Measurements from ENCODE around the gene DNMT3L.

The DNMT3L gene

DNA sequence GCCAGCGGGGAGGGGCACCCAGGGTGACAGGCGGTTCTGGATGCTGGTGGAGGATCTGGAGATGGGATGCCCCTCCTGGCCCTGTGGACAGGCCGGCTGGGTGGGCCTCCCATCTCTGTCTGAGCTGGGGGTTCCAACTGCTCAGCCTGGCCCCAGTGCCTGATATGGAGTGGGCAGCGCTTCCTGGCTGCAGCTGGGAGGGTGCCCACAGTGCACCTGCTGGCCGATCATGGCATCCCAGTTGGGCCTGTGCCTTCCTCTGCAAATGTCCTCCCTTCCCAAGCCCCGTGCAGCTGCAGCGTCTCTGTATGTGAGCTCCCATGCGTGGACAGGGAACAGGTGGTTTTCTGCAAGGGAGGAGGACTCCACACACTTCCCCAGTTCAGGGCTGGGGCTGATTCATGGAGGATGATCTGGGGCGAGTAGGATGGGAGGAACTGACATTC, 40.3 kb upstream of the DNMT3L start:
- peak overlapping the region; percentile 89 for H3K9ac ChIP-seq

DNA sequence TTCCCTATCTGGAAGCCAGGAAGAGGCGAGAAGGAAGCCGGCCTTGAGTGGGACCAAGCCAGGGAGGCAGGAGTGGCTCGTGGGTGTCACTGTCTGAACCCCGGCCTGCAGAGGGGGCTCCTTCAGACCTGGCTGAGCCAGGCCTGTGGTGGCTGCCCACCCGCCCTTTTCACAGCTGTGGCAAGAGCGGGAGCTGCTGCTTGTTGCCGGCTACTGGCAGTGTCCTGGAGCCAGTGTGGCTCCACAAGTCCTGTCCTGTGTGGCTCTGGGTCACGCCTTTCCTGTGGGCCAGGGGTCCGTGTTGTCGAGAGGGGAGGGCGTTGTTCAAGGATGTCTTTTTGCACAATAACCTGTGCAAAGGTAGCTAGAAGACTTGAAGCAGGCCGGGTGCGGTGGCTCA, 39.4 kb upstream of the DNMT3L start:
- peak overlapping the region; percentile 95 for H3K27ac ChIP-seq
- H3K4me1 ChIP-seq: peaks cover 88% of the 10 kb centered on the region
- no peak for TF ChIP-seq Cebpa-rat (IDR thresholded peaks at IDR 0.05)
- peaks cover 10% of the 10 kb centered on the region for H3K36me3 ChIP-seq
- H3K9ac ChIP-seq: peak overlapping the region; percentile 89
- H3K4me3 ChIP-seq: peak overlapping the region; percentile 84
- no peaks in the 10 kb centered on the region for H3K27me3 ChIP-seq
- H3K4me2 ChIP-seq: peak overlapping the region; percentile 99
- no peaks in the 10 kb centered on the region for H3K9me3 ChIP-seq
- peaks cover 57% of the 10 kb centered on the region for H4K20me1 ChIP-seq

More for the DNA sequence above, 40.3 kb upstream of the DNMT3L start:
- peaks cover 18% of the 10 kb centered on the region for H3K36me3 ChIP-seq
- peak overlapping the region; percentile 95 for H3K27ac ChIP-seq
- H4K20me1 ChIP-seq: peaks cover 66% of the 10 kb centered on the region
- H3K4me3 ChIP-seq: peak overlapping the region; percentile 84
- no peak for TF ChIP-seq Cebpa-rat (IDR thresholded peaks at IDR 0.05)
- H3K9me3 ChIP-seq: no peaks in the 10 kb centered on the region
- peak overlapping the region; percentile 99 for H3K4me2 ChIP-seq
- H3K4me1 ChIP-seq: peaks cover 88% of the 10 kb centered on the region
- no peaks in the 10 kb centered on the region for H3K27me3 ChIP-seq

DNA sequence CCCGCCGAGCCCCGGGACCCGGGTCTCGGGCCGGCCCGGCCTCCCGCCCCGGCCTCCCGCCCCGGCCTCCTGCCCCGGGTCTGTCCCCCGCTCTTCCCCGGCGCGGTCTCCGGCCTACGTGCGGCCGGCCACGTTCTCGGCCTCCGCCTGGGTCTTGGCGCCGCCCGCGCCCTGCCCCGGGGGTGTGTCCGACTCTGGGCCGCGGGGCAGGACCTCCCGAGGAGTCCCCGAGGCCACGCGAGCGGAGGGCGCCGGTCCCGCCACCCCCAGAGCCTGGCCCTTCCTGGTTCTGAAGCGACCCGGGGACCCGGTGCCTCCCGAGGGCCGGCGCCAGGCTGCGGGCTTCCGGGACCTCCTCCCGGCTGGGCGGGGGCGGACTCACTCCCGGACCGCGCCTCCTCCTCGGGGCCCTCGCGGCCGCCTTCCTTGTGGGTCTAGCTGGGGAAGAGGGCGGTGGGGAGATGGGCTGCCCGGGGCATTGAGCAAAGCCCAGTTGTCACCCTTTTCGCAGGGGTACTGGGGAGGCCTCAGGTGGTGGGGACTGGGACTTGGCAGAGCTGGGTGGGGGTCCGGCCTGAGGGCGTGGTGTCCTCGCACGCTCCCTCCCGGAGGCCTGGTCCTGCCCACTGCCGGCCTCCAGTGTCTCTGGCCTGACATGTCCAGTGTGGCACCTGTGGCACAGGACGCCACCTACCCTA, 38.7 kb upstream of the DNMT3L start:
- peak overlapping the region; percentile 95 for H3K27ac ChIP-seq

DNA sequence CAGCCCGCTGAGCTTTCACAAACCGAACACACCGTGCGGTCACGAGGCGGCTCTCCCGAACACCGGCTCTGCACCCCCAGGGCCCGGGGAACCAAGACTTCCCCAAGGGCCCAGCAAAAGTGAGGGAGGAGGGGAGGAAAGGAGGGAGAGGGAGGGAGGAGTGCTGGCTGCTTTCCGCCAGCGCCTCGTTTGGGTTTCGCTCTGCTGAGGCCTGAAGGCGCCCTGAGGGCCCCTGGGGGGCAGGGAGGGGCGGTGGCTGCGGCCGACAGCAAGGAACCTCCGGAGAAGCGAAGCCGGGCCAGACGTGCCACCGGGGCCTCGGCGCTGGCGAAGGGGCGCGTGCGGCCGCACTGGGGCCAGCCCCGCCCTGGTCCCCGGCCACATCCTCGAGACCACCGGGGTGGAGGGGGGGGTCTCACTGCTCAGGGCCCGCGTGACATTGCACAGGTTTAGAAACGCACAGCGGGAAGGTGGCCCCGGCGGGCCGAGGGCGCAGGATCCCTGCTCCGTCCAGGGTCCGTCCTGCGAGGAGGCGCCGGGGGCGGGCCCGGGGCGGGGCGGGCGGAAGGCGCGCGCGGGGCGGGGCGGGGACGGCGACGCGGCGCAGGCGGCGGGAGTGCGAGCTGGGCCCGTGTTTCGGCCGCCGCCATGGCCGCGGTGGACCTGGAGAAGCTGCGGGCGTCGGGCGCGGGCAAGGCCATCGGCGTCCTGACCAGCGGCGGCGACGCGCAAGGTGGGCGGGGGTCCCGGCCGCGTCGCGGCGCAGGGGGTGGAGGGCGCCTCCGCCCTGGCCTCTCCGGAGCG, 38.0 kb upstream of the DNMT3L start, which contains the start of gene PFKL:
Gene PFKL, plus strand, starts transcription at position 596 of the 804 bp plus-strand sequence. Its CDS starts 53 bp downstream, at position 649.
- peak within 1 kb of the TSS; percentile 99 for H3K4me2 ChIP-seq
- H3K4me1 ChIP-seq: peaks cover 88% of the 10 kb centered on the region
- peaks cover 43% of the 10 kb centered on the region for H4K20me1 ChIP-seq
- TF ChIP-seq Cebpa-rat (IDR thresholded peaks at IDR 0.05): no peak
- H3K9ac ChIP-seq: peak within 1 kb of the TSS; percentile 89
- H3K36me3 ChIP-seq: peaks cover 3% of the 10 kb centered on the region; the same call in 1 of the 2 replicates
- peak within 1 kb of the TSS; percentile 84 for H3K4me3 ChIP-seq
- H3K27me3 ChIP-seq: no peaks in the 10 kb centered on the region
- H3K27ac ChIP-seq: peak within 1 kb of the TSS; percentile 95
- no peaks in the 10 kb centered on the region for H3K9me3 ChIP-seq

More for the DNA sequence above, 38.7 kb upstream of the DNMT3L start:
- no peak for TF ChIP-seq Cebpa-rat (IDR thresholded peaks at IDR 0.05)
- Histone ChIP-seq H3K36me3 (peaks cover 3% of the 10 kb centered on the region; the same call in 1 of the 2 replicates), H3K4me1 (peaks cover 88% of the 10 kb centered on the region), H4K20me1 (peaks cover 50% of the 10 kb centered on the region), H3K9ac (peak overlapping the region; percentile 89), H3K27me3 (no peaks in the 10 kb centered on the region), H3K4me2 (peak overlapping the region; percentile 99), H3K9me3 (no peaks in the 10 kb centered on the region), H3K4me3 (peak overlapping the region; percentile 84)

DNA sequence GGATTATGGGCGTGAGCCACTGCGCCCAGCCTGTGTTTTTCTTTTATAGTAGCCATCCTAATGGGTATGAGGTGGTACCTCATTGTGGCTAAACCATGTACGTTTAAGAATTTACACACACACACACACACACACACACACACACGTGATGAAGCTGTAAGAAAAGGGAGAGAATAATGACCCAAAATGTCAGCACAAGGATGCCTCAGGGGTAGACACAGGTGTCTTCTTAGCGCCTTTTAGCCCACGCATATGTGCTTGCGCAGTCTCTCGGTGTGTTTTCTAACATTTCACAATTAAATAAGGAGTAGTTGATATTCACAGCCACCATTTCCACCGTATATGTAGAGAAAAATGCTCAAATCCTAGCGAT, 37.4 kb upstream of the DNMT3L start:
- Histone ChIP-seq H3K9me3 (no peaks in the 10 kb centered on the region), H3K4me1 (peaks cover 87% of the 10 kb centered on the region), H3K27me3 (no peaks in the 10 kb centered on the region), H4K20me1 (peaks cover 37% of the 10 kb centered on the region), H3K36me3 (peaks cover under 1% of the 10 kb centered on the region; the same call in 1 of the 2 replicates), H3K27ac (peak overlapping the region; percentile 95), H3K4me2 (peak overlapping the region; percentile 99), H3K4me3 (peak overlapping the region; percentile 84), H3K9ac (peak overlapping the region; percentile 89)
- TF ChIP-seq Cebpa-rat (IDR thresholded peaks at IDR 0.05): no peak

DNA sequence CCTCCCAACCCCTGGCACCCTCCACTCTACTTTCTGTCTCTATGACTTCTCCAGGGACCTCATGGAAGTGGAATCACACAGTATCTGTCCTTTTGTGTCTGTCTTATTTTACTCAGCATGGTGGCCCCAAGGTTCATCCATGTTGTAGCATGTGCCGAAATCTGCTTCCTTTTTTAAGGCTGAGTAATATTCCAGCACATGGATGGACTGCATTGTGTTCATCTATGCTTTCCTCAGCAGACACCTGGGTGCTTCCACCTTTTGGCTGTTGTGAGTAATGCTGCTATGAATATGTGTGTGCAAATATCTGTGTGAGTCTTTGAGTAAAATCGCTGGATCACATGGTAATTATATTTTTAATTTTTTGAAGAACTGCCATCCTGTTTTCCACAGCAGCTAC, 36.6 kb upstream of the DNMT3L start:
- Histone ChIP-seq H4K20me1 (peaks cover 29% of the 10 kb centered on the region), H3K4me3 (no peak overlapping the region), H3K27ac (peak overlapping the region; percentile 36; the same call in 1 of the 2 replicates), H3K4me2 (peak overlapping the region; percentile 69), H3K9ac (no peak overlapping the region), H3K9me3 (no peaks in the 10 kb centered on the region), H3K4me1 (peaks cover 84% of the 10 kb centered on the region), H3K27me3 (no peaks in the 10 kb centered on the region), H3K36me3 (no peaks in the 10 kb centered on the region)
- no peak for TF ChIP-seq Cebpa-rat (IDR thresholded peaks at IDR 0.05)

DNA sequence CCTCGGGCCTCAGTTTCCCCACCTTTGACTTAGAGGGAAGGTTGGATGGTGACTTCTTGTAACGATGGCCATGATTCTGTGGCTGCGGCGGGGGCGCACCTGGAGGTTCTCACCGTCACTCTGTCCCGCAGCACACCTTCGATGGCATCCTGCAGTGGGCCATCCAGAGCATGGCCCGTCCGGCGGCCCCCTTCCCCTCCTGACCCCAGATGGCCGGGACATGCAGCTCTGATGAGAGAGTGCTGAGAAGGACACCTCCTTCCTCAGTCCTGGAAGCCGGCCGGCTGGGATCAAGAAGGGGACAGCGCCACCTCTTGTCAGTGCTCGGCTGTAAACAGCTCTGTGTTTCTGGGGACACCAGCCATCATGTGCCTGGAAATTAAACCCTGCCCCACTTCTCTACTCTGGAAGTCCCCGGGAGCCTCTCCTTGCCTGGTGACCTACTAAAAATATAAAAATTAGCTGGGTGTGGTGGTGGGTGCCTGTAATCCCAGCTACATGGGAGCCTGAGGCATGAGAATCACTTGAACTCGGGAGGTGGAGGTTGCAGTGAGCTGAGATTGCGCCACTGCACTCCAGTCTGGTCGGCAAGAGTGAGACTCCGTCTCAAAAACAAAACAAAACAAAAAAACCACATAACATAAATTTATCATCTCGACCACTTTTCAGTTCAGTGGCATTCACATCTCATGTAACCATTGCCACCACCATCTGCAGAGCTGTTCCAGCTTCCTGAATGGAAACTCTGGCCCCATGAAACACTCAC, 36.0 kb upstream of the DNMT3L start:
- Histone ChIP-seq H4K20me1 (peaks cover 23% of the 10 kb centered on the region), H3K4me3 (no peak overlapping the region), H3K9ac (no peak overlapping the region), H3K4me1 (peaks cover 78% of the 10 kb centered on the region), H3K36me3 (no peaks in the 10 kb centered on the region), H3K9me3 (no peaks in the 10 kb centered on the region), H3K4me2 (peak overlapping the region; percentile 69), H3K27ac (peak overlapping the region; percentile 36; the same call in 1 of the 2 replicates), H3K27me3 (no peaks in the 10 kb centered on the region)
- peak; percentile 78 for TF ChIP-seq Cebpa-rat (IDR thresholded peaks at IDR 0.05)

DNA sequence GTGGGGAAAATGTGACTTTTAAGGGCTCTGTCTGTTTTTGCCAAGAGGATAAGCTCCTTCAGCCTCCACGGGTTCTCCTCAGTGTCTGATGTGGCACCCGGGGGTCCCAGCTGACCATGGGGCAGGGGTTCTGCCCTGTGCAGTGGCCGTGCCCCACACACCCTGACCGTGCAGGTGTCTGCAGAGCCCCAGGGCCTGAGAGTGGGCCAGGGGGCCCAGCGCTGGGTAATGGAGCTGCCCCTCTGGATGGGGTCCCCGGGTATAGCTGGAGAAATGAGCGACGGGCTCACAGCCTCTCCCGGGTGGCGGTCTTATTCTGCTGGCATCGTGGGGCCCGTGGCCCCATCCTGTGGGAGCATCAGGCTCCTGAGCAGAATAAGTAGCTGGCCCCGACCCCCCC, 35.2 kb upstream of the DNMT3L start:
- no peak overlapping the region for H3K4me3 ChIP-seq
- H3K27ac ChIP-seq: no peak overlapping the region
- TF ChIP-seq Cebpa-rat (IDR thresholded peaks at IDR 0.05): no peak
- no peaks in the 10 kb centered on the region for H3K36me3 ChIP-seq
- H3K27me3 ChIP-seq: no peaks in the 10 kb centered on the region
- no peak overlapping the region for H3K9ac ChIP-seq
- no peaks in the 10 kb centered on the region for H3K9me3 ChIP-seq
- peaks cover 15% of the 10 kb centered on the region for H4K20me1 ChIP-seq
- H3K4me1 ChIP-seq: peaks cover 77% of the 10 kb centered on the region
- H3K4me2 ChIP-seq: peak overlapping the region; percentile 69

DNA sequence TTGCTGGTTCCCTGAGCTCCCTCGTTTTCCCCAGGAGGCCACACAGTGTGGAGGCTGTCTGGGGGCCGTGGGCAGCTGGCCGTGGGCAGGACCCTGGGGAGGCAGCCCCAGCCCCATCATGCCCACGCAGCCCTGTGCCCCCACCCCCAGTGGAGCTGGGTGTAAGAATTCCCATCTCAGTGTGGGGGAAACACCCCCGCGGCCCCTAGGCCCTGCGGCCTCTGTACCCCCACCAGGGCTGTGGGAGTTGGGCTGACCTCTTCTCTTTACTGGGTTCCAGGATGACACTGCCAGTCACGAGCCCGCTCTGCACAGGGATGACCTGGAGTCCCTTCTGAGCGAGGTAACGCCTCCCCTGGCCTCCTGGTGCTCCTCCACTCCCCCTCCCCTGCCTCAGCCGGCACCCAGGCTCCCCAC, 34.4 kb upstream of the DNMT3L start:
- H3K4me2 ChIP-seq: peak overlapping the region; percentile 78
- H3K9me3 ChIP-seq: no peaks in the 10 kb centered on the region
- peak overlapping the region; percentile 65 for H3K27ac ChIP-seq
- peaks cover 7% of the 10 kb centered on the region for H4K20me1 ChIP-seq
- H3K27me3 ChIP-seq: no peaks in the 10 kb centered on the region
- no peak for TF ChIP-seq Cebpa-rat (IDR thresholded peaks at IDR 0.05)
- peaks cover 72% of the 10 kb centered on the region for H3K4me1 ChIP-seq
- no peaks in the 10 kb centered on the region for H3K36me3 ChIP-seq
- H3K4me3 ChIP-seq: no peak overlapping the region
- peak overlapping the region; percentile 42 for H3K9ac ChIP-seq

All from BLaER1 (cell line).